ENCODE measurements around the gene CTAGE4.
"Not testable (repeated sequence)": the region's sequence is repeated elsewhere in the genome, so short reads cannot be mapped to it uniquely, and the experiment has no call there.

The CTAGE4 gene

DNA sequence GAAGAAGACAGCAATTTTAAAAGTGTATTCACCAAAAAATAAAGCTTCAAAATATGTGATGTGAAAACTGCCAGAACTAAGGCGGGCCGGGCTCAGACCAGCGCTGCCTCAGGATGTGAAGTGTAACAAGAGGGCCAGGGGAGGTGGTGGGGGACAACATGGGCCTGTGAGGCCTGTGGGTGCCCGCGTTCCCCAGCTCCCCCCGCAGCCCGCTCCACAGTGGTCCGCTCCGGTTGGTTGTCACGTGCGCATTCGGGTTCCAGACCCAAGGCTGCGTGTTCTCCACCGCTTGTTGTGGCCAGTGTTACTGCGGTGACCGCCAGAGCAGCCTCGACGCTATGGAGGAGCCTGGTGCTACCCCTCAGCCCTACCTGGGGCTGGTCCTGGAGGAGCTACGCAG is at the start of gene CTAGE4:
CTAGE4 (plus strand) TSS at position 301 of the 400 bp plus-strand sequence; CDS start at position 339, 38 bp downstream.
- DNase-seq, result not testable (repeated sequence)

DNA sequence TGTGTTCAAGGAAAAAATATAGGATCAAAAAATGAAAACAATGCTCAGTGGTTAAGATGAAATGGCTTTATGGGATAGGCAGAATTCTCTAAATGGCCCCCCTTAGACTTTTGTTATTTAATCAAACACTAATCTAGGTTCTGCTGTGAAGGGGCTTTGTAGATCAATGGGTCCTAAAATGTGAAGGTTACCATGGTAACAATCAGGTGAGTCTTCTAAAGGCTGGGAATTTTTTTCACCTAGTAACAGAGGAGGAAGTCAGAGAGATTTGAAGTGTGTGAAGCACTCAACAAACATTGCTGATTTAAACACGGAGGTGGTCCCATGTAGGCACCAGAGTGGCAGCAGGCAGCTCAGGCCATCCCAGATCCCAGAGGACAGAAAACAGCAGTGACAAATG is 49.1 kb upstream of the CTAGE4 start:
- no peak for DNase-seq

DNA sequence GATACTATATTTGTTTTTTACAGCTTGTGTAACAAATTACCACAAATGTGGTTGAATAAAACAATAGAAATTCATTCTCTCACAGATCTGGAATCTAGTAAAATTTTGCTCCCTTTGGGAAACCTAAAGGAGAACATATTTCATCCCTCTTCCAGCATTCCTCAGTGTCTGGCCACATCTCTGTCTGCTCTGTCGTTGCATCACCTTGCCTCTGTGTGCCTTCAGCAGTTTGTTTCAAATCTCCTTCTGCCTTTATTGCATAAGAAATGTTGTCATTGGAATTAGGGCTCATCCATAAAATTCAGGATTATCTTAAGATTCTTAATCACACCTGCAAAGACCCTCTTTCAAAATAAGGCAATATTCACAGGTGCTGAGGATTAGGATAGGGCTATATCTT is 45.8 kb upstream of the CTAGE4 start:
- DNase-seq, result no peak

DNA sequence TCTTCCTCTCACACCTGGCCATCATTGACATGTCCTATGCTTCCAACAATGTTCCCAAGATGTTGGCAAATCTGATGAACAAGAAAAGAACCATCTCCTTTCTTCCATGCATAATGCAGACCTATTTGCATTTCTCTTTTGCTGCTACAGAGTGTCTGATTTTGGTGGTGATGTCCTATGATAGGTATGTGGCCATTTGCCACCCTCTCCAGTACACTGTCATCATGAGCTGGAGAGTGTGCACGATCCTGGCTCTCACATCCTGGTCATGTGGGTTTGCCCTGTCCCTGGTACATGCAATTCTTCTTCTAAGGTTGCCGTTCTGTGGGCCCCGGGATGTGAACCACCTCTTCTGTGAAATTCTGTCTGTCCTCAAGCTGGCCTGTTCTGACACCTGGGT is 41.1 kb upstream of the CTAGE4 start:
- DNase-seq, result no peak

- DNase-seq, result no peak
Observed at GRCh38 chr7:144144426-144144825, 38.8 kb upstream of the CTAGE4 start.

DNA sequence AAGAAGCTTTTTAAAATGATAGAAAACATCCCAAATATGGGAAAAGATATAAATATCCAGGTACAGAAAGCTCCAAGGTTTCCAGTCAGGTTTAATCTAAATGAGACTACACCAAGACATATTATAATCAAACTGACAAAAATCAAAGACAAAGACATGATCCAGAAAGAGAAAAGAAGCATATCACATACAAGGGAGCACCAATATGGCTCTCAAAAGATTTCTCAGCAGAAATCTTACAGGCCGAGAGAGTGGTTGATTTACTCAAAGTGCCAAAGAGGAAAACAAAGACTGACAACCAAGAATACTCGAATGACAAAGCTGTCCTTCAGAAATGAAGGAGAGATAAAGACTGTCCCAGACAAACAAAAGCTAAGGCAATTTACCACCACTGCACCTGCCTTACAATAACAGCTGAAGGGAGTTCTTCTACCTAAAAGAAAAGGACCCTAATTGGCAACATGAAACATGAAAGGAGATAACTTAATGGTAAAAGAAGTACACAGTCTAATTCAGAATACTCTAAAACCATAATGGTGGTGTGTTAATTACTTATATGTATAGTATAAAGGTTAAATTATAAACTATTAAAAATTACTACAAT is 34.9 kb upstream of the CTAGE4 start:
- DNase-seq, result no peak

DNA sequence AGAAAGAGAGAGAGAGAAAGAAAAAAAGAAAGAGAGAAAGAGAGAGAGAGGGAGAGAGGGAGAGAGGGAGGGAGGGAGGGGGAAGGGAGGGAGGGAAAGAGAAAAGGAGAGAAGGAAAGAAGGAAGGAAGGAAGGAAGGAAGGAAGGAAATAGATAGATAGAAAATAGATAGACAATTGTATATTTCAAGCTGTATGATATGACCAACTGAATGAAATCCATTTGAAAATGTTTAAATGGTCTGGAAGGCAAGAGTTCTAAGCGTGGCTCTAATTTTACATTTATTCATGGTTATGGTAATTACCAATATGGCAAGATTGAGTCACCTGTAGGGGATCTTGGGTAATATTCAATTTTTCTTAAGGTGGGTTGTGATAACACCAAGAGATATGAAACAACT is 24.4 kb upstream of the CTAGE4 start:
- DNase-seq, result no peak

DNA sequence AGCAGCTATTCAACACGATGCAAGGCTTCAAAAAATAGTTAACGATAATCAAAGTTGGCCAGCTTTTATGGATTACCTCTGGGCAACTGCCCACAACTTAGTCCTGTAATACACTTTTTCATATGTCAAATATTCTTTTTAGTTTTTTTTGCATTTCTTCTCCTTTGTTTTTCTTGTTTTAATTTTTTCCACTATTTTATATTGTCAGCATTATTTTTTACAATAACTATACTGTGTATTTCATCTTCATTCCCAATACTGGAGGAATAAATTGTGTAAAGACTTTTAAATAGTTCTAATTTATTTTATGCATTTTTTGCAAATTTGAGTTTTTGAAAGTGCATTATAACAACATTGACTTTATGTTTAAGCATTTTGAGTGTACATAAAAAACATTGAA is 18.5 kb upstream of the CTAGE4 start:
- DNase-seq, result no peak

DNA sequence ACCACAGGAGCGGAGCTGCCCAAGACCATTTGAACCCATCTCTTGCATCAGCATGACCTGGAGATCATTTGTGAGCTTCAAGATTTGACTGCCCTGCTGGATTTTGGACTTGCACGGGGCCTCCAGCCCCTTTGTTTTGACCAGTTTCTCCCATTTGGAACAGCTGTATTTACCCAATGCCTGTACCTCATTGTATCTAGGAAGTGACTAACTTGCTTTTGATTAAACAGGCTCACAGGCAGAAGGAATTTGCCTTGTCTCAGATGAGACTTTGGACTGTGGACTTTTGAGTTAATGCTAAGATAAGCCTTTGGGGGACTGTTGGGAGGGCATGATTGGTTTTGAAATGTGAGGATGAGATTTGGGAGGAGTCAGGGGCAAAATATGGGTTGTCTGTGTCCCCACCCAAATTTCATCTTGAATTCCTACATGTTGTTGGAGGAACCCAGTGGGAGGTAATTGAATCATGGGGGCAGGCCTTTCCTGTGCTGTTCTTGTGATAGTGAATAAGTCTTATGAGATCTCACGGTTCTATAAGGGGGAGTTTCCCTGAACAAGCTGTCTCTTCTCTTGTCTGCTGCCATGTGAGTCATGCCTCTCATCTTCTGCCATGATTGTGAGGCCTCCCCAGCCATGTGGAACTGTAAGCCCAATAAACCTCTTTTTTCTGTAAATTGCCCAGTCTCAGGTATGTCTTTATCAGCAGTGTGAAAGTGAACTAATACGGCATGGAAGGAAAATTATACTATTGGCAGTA is 11.5 kb upstream of the CTAGE4 start:
- not testable (repeated sequence) for DNase-seq

DNA sequence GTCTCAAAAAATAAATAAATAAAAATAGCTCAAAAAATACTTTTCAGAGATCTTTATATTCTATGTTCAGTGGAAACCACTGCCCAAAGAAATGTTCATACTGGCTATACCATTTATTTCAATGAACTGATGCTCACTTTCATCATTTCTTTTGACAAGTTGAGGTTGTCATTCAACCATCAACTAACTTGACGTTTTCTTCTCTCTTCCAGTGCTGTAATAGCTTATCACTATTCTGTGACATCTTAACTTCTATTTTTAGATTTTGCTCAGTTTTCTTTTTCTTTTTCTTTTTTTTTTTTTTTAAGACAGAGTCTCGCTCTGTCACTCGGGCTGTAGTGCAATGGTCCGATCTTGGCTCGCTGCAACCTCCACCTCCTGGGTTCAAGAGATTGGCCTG is 8.7 kb upstream of the CTAGE4 start:
- DNase-seq, result no peak

DNA sequence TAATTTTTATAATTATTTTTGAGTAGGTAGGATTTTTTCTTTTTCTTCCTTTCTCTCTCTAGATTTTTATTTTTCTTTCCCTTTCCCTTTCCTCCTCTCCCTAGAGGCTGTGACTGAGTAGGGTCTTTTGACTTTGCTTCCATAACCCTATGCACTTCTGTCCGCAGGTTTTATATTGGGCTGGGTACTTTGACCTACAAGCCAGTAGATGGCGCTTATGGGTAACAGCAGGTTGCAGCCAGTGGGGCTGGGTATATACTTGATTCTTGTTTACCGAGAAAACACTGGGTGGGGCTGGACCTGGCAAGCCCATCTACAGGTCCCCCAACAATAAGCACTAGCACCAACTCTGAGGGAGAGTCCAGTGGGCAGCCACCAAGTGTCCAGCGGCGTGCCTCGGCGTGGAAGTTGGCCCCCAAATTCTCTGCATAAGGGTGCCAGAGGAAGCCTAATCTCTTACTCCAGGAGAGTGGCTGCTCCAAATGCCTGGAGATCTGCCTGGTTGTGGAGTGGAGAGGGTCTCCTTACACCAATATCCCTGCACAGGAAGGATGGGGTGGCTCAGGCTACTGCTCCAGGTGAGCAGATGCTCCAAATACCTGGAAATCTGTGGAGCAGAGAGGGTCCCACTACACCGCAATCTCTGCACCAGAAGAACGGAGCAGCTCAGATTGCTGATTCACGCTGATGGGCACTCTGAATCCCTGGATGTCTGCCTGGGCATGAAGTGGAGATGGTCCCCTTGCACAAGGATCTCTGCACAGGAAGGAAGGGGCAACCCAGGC is 4.7 kb upstream of the CTAGE4 start:
- DNase-seq, result peak in 1 of 2 donors; percentile 9

GRCh38 chr7:144179165-144179479 is 4.1 kb upstream of the CTAGE4 start:
- DNase-seq, result not testable (repeated sequence)

- not testable (repeated sequence) for DNase-seq
Observed at GRCh38 chr7:144187848-144188247, 4.6 kb downstream of the CTAGE4 start.

- not testable (repeated sequence) for DNase-seq
Observed at GRCh38 chr7:144188578-144189171, 5.4 kb downstream of the CTAGE4 start.

GRCh38 chr7:144193782-144194181 is 10.5 kb downstream of the CTAGE4 start:
- not testable (repeated sequence) for DNase-seq

DNA sequence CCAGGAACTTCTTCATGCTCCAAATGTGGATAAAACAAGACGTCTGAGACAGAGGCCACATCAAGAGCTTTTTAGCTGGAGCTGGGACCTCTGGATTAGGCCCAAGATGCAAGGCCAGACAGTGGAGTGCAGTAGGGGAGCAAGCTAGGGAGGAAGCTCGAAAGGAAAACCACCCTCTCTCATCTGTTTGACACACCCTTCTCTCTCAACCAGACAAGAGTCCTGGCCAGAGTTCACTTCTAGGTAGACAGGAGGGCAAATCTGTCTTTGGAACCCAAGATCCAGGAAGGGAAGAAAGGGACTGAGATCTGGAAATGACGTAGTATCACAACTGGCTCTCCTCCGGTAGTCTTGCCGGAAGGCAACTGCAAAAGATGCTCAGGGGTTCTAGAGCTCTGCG is 11.2 kb downstream of the CTAGE4 start:
- DNase-seq, result not testable (repeated sequence)

GRCh38 chr7:144195212-144195872 is 12.1 kb downstream of the CTAGE4 start, which contains the start of gene ARHGEF35:
TSS of gene ARHGEF35 (minus strand) at chr7:144195833. CDS start at chr7:144188383, 7,450 bp downstream.
- DNase-seq, result peak in 1 of 2 donors; percentile 11

- DNase-seq, result not testable (repeated sequence)
Observed at GRCh38 chr7:144198934-144199333, 15.7 kb downstream of the CTAGE4 start.

DNA sequence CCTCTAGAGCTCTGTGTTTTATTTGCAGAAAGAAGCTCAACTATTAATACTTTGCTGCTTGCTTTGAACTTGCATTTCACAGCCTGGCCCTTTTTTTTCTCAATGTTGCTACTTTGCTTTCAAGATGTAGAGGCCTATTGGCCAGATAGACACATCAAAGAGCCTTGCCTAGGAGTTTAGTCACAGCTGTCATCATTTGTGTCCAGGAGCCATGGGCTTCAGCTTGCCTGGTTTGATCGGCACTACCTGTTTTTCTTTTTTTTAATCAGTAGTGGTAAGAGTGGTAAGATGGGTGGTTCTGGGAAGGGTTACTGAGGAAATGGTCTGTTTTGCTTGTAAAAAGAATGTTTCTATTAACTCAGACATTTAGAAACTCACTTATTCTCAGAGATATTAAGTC is 18.7 kb downstream of the CTAGE4 start:
- DNase-seq, result not testable (repeated sequence)

DNA sequence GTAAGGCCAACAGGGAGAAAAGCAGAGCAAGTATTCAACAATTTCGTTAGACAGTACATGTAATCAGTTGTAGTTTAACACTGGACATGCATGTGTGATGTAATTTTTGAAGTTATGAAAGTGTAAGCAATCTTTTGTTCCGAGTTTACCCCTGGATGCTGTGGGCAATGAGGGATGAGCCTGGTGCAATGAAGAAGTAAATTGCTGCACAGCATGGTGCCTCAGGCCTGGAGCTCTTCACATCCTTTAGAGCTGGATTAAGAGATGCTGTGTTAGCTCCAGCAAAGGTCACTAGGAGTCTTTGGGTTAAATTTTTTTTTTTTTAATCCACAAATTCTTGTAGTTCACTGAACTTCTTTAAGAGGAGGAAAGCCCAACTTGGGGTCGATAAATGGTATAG is 19.8 kb downstream of the CTAGE4 start:
- DNase-seq, result not testable (repeated sequence)

- DNase-seq, result not testable (repeated sequence)
Observed at GRCh38 chr7:144205306-144205705, 22.0 kb downstream of the CTAGE4 start.

GRCh38 chr7:144217200-144217599 is 33.9 kb downstream of the CTAGE4 start:
- not testable (repeated sequence) for DNase-seq

GRCh38 chr7:144218581-144218980 is 35.3 kb downstream of the CTAGE4 start:
- DNase-seq, result not testable (repeated sequence)

All from stimulated activated CD4-positive, alpha-beta T cell treated with anti-CD3 and anti-CD28 coated beads, Interleukin-2, amount 100 ng/mL, for 24 hours (primary cell).